SK-N-SH treated with all-trans-retinoic acid at 6 μM for 48 hours (cell line): Measurements from ENCODE around the gene ARFGEF3.

Experiments used
- ATAC-seq: fragments of 200-7000 bp; cut with Tn5 transposase; 3 replicates; pipeline ENCODE4 v1.9.1; 2020; ENCODE audit warnings: mild to moderate bottlenecking, moderate library complexity
- ARNTL ChIP-seq: fragments of 450-650 bp; formaldehyde crosslinking; IDR thresholded peaks from 2 replicates; pipeline ENCODE4 v1.5.0; 2020; ENCODE audit warnings: low read depth, mild to moderate bottlenecking, moderate library complexity, borderline replicate concordance
- BACH2 ChIP-seq: fragments of 250-450 bp; sonication (Bioruptor Pico); IDR thresholded peaks from 2 replicates; pipeline ENCODE4 v1.9.0; 2021; ENCODE audit warnings: mild to moderate bottlenecking, borderline replicate concordance
- CSDC2 ChIP-seq: fragments of 250-450 bp; sonication (Bioruptor Pico); IDR thresholded peaks from 2 replicates; pipeline ENCODE4 v1.5.0; 2020; ENCODE audit warnings: mild to moderate bottlenecking, moderate library complexity
- ESRRG ChIP-seq: fragments of 250-450 bp; sonication (Bioruptor Pico); IDR thresholded peaks from 2 replicates; pipeline ENCODE4 v1.6.1; 2021; ENCODE audit warnings: mild to moderate bottlenecking
- GLIS3 ChIP-seq: fragments of 250-450 bp; sonication (Bioruptor Pico); IDR thresholded peaks from 2 replicates; pipeline ENCODE4 v1.5.0; 2020; ENCODE audit warnings: mild to moderate bottlenecking, moderate library complexity
- ISL1 ChIP-seq: fragments of 250-450 bp; sonication (Bioruptor Pico); IDR thresholded peaks from 2 replicates; pipeline ENCODE4 v2.1.2; 2022; ENCODE audit warnings: mild to moderate bottlenecking, moderate library complexity
- OSR1 ChIP-seq: fragments of 250-450 bp; sonication (Bioruptor Pico); IDR thresholded peaks from 2 replicates; pipeline ENCODE4 v1.8.0; 2022; ENCODE audit warnings: moderate library complexity, mild to moderate bottlenecking, inconsistent platforms
- PPARA ChIP-seq: fragments of 250-450 bp; sonication (Bioruptor Pico); IDR thresholded peaks from 2 replicates; pipeline ENCODE4 v1.5.0; 2020; ENCODE audit warnings: mild to moderate bottlenecking, borderline replicate concordance
- SNAI2 ChIP-seq: fragments of 250-450 bp; sonication (Bioruptor Pico); IDR thresholded peaks from 2 replicates; pipeline ENCODE4 v1.5.0; 2020; ENCODE audit warnings: mild to moderate bottlenecking, moderate library complexity
- TCF4 ChIP-seq: fragments of 250-450 bp; sonication (Bioruptor Pico); IDR thresholded peaks from 2 replicates; pipeline ENCODE4 v1.8.0; 2021; ENCODE audit warnings: mild to moderate bottlenecking, moderate library complexity, borderline replicate concordance
- ZC3H10 ChIP-seq: fragments of 250-450 bp; sonication (Bioruptor Pico); IDR thresholded peaks from 2 replicates; pipeline ENCODE4 v1.5.1; 2021; ENCODE audit warnings: mild to moderate bottlenecking, moderate library complexity
- ZFP3 ChIP-seq: fragments of 250-450 bp; sonication (Bioruptor Pico); IDR thresholded peaks from 2 replicates; pipeline ENCODE4 v1.5.0; 2020; ENCODE audit warnings: mild to moderate bottlenecking, moderate library complexity
- ZFP30 ChIP-seq: fragments of 450-650 bp; formaldehyde crosslinking; IDR thresholded peaks from 2 replicates; pipeline ENCODE4 v1.5.0; 2022; ENCODE audit warnings: mild to moderate bottlenecking, moderate library complexity
- ZNF565 ChIP-seq: fragments of 450-650 bp; formaldehyde crosslinking; conservative IDR thresholded peaks from 2 replicates; pipeline ENCODE4 v1.5.0; 2020; ENCODE audit warnings: low read depth, mild to moderate bottlenecking, moderate library complexity
- ZNF70 ChIP-seq: fragments of 450-650 bp; formaldehyde crosslinking; IDR thresholded peaks from 2 replicates; pipeline ENCODE4 v1.5.0; 2020; ENCODE audit warnings: mild to moderate bottlenecking, moderate library complexity
- ZNF8 ChIP-seq: fragments of 450-650 bp; formaldehyde crosslinking; IDR thresholded peaks from 2 replicates; pipeline ENCODE4 v1.5.0; 2020; ENCODE audit warnings: mild to moderate bottlenecking, moderate library complexity
- TF ChIP-seq, protein P1 (sequence below): fragments of 250-450 bp; sonication (Bioruptor Pico); IDR thresholded peaks from 2 replicates; pipeline ENCODE4 v1.8.0; 2021; ENCODE audit warnings: low read depth, mild to moderate bottlenecking, moderate library complexity, borderline replicate concordance
- TF ChIP-seq, protein P2 (sequence below): fragments of 250-450 bp; sonication (Bioruptor Pico); IDR thresholded peaks from 2 replicates; pipeline ENCODE4 v1.5.1; 2020; ENCODE audit warnings: low read depth, mild to moderate bottlenecking, moderate library complexity
- TF ChIP-seq, protein P3 (sequence below): fragments of 250-450 bp; sonication (Bioruptor Pico); IDR thresholded peaks from 2 replicates; pipeline ENCODE4 v1.5.0; 2020; ENCODE audit warnings: mild to moderate bottlenecking, moderate library complexity
- TF ChIP-seq, protein P4 (sequence below): fragments of 250-450 bp; sonication (Bioruptor Pico); IDR thresholded peaks from 2 replicates; pipeline ENCODE4 v1.8.0; 2020; ENCODE audit warnings: mild to moderate bottlenecking, moderate library complexity, borderline replicate concordance
- TF ChIP-seq, protein P5 (sequence below): fragments of 250-450 bp; sonication (Bioruptor Pico); IDR thresholded peaks from 2 replicates; pipeline ENCODE4 v1.5.1; 2021; ENCODE audit warnings: mild to moderate bottlenecking, moderate library complexity

ARFGEF3 gene

DNA sequence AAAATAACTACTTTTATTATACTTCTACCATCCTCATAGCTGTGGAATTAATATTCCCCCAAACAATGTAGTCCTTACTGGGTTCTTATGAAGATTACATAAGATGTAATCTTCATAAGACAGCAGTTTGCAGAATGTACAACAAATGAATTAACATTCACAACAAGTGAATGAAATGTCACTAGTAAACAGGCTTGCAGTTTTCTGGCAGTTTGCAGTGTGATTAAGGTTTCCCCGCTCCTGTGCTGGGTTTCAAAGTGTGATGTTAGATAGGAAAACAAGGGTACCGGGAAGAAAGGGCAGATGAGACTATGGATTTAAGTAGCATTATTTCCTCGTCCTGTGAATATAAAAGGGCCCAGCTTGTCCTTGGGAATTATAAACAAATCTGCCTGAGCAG is 22.5 kb downstream of the ARFGEF3 start:
- TF ChIP-seq, protein P1, sequence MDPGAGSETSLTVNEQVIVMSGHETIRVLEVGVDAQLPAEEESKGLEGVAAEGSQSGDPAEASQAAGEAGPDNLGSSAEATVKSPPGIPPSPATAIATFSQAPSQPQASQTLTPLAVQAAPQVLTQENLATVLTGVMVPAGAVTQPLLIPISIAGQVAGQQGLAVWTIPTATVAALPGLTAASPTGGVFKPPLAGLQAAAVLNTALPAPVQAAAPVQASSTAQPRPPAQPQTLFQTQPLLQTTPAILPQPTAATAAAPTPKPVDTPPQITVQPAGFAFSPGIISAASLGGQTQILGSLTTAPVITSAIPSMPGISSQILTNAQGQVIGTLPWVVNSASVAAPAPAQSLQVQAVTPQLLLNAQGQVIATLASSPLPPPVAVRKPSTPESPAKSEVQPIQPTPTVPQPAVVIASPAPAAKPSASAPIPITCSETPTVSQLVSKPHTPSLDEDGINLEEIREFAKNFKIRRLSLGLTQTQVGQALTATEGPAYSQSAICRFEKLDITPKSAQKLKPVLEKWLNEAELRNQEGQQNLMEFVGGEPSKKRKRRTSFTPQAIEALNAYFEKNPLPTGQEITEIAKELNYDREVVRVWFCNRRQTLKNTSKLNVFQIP (CRISPR knock-in tag) = no peak
- TF ChIP-seq, protein P2, sequence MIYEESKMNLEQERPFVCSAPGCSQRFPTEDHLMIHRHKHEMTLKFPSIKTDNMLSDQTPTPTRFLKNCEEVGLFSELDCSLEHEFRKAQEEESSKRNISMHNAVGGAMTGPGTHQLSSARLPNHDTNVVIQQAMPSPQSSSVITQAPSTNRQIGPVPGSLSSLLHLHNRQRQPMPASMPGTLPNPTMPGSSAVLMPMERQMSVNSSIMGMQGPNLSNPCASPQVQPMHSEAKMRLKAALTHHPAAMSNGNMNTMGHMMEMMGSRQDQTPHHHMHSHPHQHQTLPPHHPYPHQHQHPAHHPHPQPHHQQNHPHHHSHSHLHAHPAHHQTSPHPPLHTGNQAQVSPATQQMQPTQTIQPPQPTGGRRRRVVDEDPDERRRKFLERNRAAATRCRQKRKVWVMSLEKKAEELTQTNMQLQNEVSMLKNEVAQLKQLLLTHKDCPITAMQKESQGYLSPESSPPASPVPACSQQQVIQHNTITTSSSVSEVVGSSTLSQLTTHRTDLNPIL (CRISPR knock-in tag) = no peak
- TF ChIP-seq CSDC2 (CRISPR knock-in tag) = no peak
- no peak for TF ChIP-seq OSR1 (CRISPR knock-in tag)
- TF ChIP-seq BACH2 (CRISPR knock-in tag) = no peak
- no peak for TF ChIP-seq ZFP3
- TF ChIP-seq ZC3H10 (CRISPR knock-in tag) = no peak

DNA sequence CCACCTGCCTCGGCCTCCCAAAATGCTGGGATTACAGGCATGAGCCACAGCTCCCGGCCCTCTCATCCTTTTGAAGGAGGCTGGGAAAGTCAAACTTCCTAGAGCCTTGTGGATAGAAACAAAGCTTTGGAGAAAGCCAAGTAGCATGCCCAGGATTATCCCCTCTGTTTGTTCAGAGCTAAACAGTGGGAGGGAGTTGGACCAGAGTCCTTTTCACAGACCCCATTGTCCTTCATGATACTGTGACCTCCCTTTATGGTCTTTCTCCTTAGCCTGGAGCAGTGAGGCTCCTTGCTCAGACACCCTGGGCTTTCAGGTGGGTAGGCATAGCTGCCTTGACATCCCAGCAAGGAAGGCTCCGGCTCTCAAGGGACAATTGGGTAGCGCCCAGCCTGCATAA is 25.4 kb downstream of the ARFGEF3 start:
- TF ChIP-seq ZFP3 (no peak), ZFP30 (CRISPR knock-in tag) (no peak), ARNTL (CRISPR knock-in tag) (no peak), CSDC2 (CRISPR knock-in tag) (no peak)
- TF ChIP-seq, protein P3, sequence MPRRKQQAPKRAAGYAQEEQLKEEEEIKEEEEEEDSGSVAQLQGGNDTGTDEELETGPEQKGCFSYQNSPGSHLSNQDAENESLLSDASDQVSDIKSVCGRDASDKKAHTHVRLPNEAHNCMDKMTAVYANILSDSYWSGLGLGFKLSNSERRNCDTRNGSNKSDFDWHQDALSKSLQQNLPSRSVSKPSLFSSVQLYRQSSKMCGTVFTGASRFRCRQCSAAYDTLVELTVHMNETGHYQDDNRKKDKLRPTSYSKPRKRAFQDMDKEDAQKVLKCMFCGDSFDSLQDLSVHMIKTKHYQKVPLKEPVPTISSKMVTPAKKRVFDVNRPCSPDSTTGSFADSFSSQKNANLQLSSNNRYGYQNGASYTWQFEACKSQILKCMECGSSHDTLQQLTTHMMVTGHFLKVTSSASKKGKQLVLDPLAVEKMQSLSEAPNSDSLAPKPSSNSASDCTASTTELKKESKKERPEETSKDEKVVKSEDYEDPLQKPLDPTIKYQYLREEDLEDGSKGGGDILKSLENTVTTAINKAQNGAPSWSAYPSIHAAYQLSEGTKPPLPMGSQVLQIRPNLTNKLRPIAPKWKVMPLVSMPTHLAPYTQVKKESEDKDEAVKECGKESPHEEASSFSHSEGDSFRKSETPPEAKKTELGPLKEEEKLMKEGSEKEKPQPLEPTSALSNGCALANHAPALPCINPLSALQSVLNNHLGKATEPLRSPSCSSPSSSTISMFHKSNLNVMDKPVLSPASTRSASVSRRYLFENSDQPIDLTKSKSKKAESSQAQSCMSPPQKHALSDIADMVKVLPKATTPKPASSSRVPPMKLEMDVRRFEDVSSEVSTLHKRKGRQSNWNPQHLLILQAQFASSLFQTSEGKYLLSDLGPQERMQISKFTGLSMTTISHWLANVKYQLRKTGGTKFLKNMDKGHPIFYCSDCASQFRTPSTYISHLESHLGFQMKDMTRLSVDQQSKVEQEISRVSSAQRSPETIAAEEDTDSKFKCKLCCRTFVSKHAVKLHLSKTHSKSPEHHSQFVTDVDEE (CRISPR knock-in tag) = no peak
- TF ChIP-seq, protein P4, sequence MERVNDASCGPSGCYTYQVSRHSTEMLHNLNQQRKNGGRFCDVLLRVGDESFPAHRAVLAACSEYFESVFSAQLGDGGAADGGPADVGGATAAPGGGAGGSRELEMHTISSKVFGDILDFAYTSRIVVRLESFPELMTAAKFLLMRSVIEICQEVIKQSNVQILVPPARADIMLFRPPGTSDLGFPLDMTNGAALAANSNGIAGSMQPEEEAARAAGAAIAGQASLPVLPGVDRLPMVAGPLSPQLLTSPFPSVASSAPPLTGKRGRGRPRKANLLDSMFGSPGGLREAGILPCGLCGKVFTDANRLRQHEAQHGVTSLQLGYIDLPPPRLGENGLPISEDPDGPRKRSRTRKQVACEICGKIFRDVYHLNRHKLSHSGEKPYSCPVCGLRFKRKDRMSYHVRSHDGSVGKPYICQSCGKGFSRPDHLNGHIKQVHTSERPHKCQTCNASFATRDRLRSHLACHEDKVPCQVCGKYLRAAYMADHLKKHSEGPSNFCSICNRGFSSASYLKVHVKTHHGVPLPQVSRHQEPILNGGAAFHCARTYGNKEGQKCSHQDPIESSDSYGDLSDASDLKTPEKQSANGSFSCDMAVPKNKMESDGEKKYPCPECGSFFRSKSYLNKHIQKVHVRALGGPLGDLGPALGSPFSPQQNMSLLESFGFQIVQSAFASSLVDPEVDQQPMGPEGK = no peak
- TF ChIP-seq, all 23 proteins: peak for 0
- no peak for ATAC-seq

More for the DNA sequence above, 22.5 kb downstream of the ARFGEF3 start:
- no peak for ATAC-seq

DNA sequence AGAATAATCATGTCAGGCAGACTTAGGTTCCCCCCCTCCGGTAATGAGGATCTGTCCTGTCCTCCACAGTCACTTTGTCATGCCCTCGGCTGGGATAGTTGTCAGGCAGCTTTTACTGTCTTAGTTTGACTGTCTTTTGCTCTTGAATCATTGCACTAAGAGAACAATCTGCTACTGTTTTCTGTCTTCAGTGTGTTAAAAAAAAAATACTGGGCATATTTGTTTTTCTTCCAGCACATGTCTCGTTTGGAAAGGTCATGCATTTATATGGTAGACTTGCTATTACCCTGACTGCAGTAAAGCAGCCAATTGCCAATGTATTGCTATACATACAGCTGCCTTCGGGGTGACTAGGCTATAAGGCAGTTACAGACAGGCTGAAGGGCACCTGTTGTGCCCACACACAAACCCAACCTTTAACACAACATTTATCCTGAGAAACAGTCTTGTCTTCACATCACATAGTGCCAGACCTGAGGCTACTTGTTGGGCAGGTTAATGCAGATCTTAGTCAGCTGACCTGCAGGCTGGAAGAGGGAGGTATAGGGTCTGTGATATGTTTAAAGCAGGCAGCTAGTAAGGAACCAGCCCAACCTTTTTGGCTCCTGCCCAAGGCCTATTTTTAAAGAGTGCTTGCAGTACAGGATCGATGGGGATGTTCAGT is 26.7 kb downstream of the ARFGEF3 start:
- no peak for ATAC-seq
- TF ChIP-seq, protein P4 = no peak
- TF ChIP-seq SNAI2 (no peak), ESRRG (CRISPR knock-in tag) (no peak), ZNF8 (CRISPR knock-in tag) (no peak), ZNF565 (CRISPR knock-in tag) (no peak), BACH2 (CRISPR knock-in tag) (no peak), ZFP30 (CRISPR knock-in tag) (no peak), ARNTL (CRISPR knock-in tag) (no peak), ZFP3 (no peak), ISL1 (CRISPR knock-in tag) (no peak), ZNF70 (CRISPR knock-in tag) (no peak), ZC3H10 (CRISPR knock-in tag) (no peak), PPARA (CRISPR knock-in tag) (no peak), GLIS3 (CRISPR knock-in tag) (no peak), TCF4 (CRISPR knock-in tag) (no peak)
- TF ChIP-seq, protein P5, sequence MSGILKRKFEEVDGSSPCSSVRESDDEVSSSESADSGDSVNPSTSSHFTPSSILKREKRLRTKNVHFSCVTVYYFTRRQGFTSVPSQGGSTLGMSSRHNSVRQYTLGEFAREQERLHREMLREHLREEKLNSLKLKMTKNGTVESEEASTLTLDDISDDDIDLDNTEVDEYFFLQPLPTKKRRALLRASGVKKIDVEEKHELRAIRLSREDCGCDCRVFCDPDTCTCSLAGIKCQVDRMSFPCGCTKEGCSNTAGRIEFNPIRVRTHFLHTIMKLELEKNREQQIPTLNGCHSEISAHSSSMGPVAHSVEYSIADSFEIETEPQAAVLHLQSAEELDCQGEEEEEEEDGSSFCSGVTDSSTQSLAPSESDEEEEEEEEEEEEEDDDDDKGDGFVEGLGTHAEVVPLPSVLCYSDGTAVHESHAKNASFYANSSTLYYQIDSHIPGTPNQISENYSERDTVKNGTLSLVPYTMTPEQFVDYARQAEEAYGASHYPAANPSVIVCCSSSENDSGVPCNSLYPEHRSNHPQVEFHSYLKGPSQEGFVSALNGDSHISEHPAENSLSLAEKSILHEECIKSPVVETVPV (CRISPR knock-in tag) = no peak
- TF ChIP-seq, protein P1 (CRISPR knock-in tag) = no peak
- TF ChIP-seq, protein P3 (CRISPR knock-in tag) = no peak
